Right lobe of liver (tissue), 4 donors: ENCODE data around the gene C1QTNF6.

ENCODE experiments used
- POLR2A ChIP-seq: fragments of 450-650 bp; IDR thresholded peaks from one replicate; pipeline ENCODE4 v1.6.1; 2017; ENCODE audit warnings: antibody characterized with exemption, mild to moderate bottlenecking
- TF ChIP-seq, protein P1 (sequence below), 4 donors: fragments of 200-600 bp in 3 of 4; fragments of 450-650 bp in 1 of 4; IDR thresholded peaks; one replicate each; pipeline versions ENCODE4 v1.5.1 to v1.8.0; 2016 to 2022; ENCODE audit warnings: antibody characterized with exemption in 4 of 4, mild to moderate bottlenecking in 2 of 4
- donor health status: DM: no; HTN: no; CAD: no.
- donor health status: DM: no; HTN: no; CAD: no.
- donor health status: DM: no; HTN: yes; CAD: no.

DNA sequence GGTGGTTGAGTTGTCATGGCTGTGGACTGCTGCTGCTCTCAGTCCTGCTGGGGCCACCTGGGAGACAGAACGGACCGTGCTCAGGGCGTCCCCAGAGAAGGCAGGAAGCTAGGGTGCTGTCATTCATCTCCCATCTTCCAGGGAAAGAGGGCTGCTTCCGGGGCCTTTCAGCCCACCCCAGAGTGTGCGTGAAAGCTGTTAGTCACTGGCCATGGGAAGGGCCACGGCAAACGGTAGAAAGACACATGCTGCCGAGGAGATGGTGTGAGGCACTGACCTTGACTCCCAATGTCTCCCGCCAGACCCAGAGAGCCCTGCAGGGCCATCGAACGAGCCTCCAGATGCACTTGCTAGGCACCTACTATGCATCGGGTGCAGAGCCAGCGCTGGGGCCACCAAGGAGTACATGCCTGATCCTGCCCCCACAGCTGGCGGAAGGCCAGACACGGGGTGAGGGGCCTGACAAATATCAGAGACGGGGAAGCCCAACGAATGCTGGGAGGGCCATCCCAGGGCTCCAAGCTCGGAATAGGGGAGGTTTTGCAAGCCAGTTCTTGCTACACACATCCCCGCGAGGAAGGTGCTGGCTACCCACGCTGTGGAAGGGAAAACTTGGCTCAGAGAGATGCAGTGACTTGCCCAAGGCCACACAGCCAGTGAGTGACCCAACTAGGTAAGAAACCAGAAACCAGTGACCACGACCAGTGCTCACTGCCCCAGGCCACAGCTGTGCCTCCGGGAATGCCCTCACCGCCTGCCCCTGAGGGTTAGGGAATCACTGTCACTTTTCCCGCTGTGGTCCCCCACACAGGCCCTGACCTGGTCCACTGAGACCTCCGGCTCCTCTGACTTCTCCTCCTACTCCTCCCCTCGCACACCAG lies 45.9 kb upstream of the C1QTNF6 start:
- TF ChIP-seq POLR2A, result no peak
- TF ChIP-seq, protein P1, sequence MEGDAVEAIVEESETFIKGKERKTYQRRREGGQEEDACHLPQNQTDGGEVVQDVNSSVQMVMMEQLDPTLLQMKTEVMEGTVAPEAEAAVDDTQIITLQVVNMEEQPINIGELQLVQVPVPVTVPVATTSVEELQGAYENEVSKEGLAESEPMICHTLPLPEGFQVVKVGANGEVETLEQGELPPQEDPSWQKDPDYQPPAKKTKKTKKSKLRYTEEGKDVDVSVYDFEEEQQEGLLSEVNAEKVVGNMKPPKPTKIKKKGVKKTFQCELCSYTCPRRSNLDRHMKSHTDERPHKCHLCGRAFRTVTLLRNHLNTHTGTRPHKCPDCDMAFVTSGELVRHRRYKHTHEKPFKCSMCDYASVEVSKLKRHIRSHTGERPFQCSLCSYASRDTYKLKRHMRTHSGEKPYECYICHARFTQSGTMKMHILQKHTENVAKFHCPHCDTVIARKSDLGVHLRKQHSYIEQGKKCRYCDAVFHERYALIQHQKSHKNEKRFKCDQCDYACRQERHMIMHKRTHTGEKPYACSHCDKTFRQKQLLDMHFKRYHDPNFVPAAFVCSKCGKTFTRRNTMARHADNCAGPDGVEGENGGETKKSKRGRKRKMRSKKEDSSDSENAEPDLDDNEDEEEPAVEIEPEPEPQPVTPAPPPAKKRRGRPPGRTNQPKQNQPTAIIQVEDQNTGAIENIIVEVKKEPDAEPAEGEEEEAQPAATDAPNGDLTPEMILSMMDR (IDR thresholded peaks at IDR 0.05), result no peak
